Hepatocyte (in vitro differentiated cells): ENCODE measurements around the gene P2RY14. TPM values are rescaled to one million over a fixed set of nuclear protein-coding genes. Genes with fewer than 3 reads are reported as not detected.

Experiments used
- DNase-seq: peaks from one replicate; pipeline ENCODE4 v3.0.0-alpha.2; 2016; ENCODE audit warnings: low spot score
- H2AFZ ChIP-seq: fragments of 200-600 bp; sonication (generic); 2 replicates; pipeline ENCODE4 v1.6.0; 2016; ENCODE audit warnings: antibody characterized with exemption, mild to moderate bottlenecking
- H3K27ac ChIP-seq: fragments of 200-600 bp; sonication (generic); 2 replicates; pipeline ENCODE4 v1.5.1; 2016; ENCODE audit warnings: mild to moderate bottlenecking
- H3K27me3 ChIP-seq: fragments of 200-600 bp; sonication (generic); 2 replicates; pipeline ENCODE4 v1.6.1; 2016
- H3K36me3 ChIP-seq: fragments of 200-600 bp; sonication (generic); replicated peaks from 2 replicates; pipeline ENCODE4 v1.5.1; 2016; ENCODE audit warnings: low read depth; ENCODE audit not compliant: insufficient read depth
- H3K4me1 ChIP-seq: fragments of 200-600 bp; sonication (generic); 2 replicates; pipeline ENCODE4 v1.5.1; 2016; ENCODE audit warnings: mild to moderate bottlenecking, moderate library complexity; ENCODE audit not compliant: insufficient read depth
- H3K4me2 ChIP-seq: fragments of 200-600 bp; sonication (generic); 2 replicates; pipeline ENCODE4 v1.6.0; 2016
- H3K4me3 ChIP-seq: fragments of 200-600 bp; sonication (generic); 2 replicates; pipeline ENCODE4 v1.5.1; 2016; ENCODE audit warnings: mild to moderate bottlenecking
- H3K79me2 ChIP-seq: fragments of 200-600 bp; sonication (generic); 2 replicates; pipeline ENCODE4 v1.6.0; 2017; ENCODE audit warnings: mild to moderate bottlenecking
- H3K9me2 ChIP-seq: fragments of 200-600 bp; sonication (generic); replicated peaks from 2 replicates; pipeline ENCODE4 v1.6.0; 2017; ENCODE audit warnings: mild to moderate bottlenecking; ENCODE audit not compliant: insufficient read depth
- H3K9me3 ChIP-seq: fragments of 200-600 bp; sonication (generic); 2 replicates; pipeline ENCODE4 v1.5.1; 2016; ENCODE audit warnings: low read depth, mild to moderate bottlenecking
- H4K20me1 ChIP-seq: fragments of 200-600 bp; sonication (generic); 2 replicates; pipeline ENCODE4 v1.6.0; 2016; ENCODE audit warnings: mild to moderate bottlenecking; ENCODE audit not compliant: insufficient read depth, poor library complexity, severe bottlenecking
- CTCF ChIP-seq: fragments of 200-600 bp; sonication (generic); IDR thresholded peaks from 2 replicates; pipeline ENCODE4 v1.5.1; 2016; ENCODE audit warnings: antibody characterized with exemption, mild to moderate bottlenecking; ENCODE audit not compliant: poor library complexity
- EZH2 ChIP-seq: fragments of 200-600 bp; sonication (generic); IDR thresholded peaks from 2 replicates; pipeline ENCODE4 v1.6.1; 2016; ENCODE audit warnings: antibody characterized with exemption, mild to moderate bottlenecking, borderline replicate concordance
- EZH2phosphoT487 ChIP-seq: fragments of 200-600 bp; sonication (generic); IDR thresholded peaks from one replicate; pipeline ENCODE4 v1.6.1; 2018; ENCODE audit warnings: antibody characterized with exemption, mild to moderate bottlenecking, low read depth, moderate library complexity; ENCODE audit not compliant: unreplicated experiment, severe bottlenecking
- WGBS: methylation state at CpG from one replicate; pipeline ENCODE4 v1.1.6; 2016; ENCODE audit warnings: low lambda C conversion rate; ENCODE audit errors: missing lambda C conversion rate; 5-methylcytosine and 5-hydroxymethylcytosine counted together
- polyA plus RNA-seq: library from polyadenylated mRNA; unstranded; fragments of >200 nt; fragmentation: Nextera tagmentation; extraction: Ambion mirVana; gene quantifications from 2 replicates; pipeline ENCODE4 v1.2.1, GENCODE V29; 2016
- total RNA-seq: library from RNA; depleted of rRNA; stranded (reverse); fragments of >200 nt; gene quantifications from 2 replicates; pipeline ENCODE4 v1.2.3, GENCODE V29; 2014

The P2RY14 gene
- total and polyA plus RNA-seq, 2 experiments from 2014 or later: 0.11 TPM; not detected in 1

- Histone ChIP-seq H3K4me1 (peaks cover 17% of the 10 kb centered on the region), H4K20me1 (no peaks in the 10 kb centered on the region), H3K4me2 (no peak overlapping the region), H3K36me3 (no peaks in the 10 kb centered on the region), H3K79me2 (no peaks in the 10 kb centered on the region), H3K4me3 (no peak overlapping the region), H2AFZ (no peak overlapping the region), H3K9me2 (no peaks in the 10 kb centered on the region), H3K9me3 (no peaks in the 10 kb centered on the region), H3K27me3 (no peaks in the 10 kb centered on the region), H3K27ac (peak overlapping the region; percentile 49)
- no peak for DNase-seq
- no peak for TF ChIP-seq EZH2
- no peak for TF ChIP-seq CTCF
- TF ChIP-seq EZH2phosphoT487: no peak
Measured at GRCh38 chr3:151196434-151196833, 81.9 kb downstream of the P2RY14 start.

- Histone ChIP-seq H3K4me3 (no peak overlapping the region), H4K20me1 (no peaks in the 10 kb centered on the region), H3K27me3 (no peaks in the 10 kb centered on the region), H3K36me3 (no peaks in the 10 kb centered on the region), H2AFZ (no peak overlapping the region), H3K4me1 (peaks cover 17% of the 10 kb centered on the region), H3K9me3 (no peaks in the 10 kb centered on the region), H3K4me2 (no peak overlapping the region), H3K79me2 (no peaks in the 10 kb centered on the region), H3K9me2 (no peaks in the 10 kb centered on the region), H3K27ac (peak overlapping the region; percentile 49)
- DNase-seq: no peak
- WGBS: 53% methylated on average over 1 of the region's 1 CpG
- TF ChIP-seq CTCF (no peak), EZH2phosphoT487 (no peak), EZH2 (no peak)
Measured at GRCh38 chr3:151195826-151196225, 82.5 kb downstream of the P2RY14 start.

- TF ChIP-seq CTCF (no peak), EZH2phosphoT487 (no peak), EZH2 (no peak)
- no peak overlapping the region for H3K27ac ChIP-seq
- no peaks in the 10 kb centered on the region for H3K9me2 ChIP-seq
- H3K79me2 ChIP-seq: no peaks in the 10 kb centered on the region
- peaks cover 16% of the 10 kb centered on the region for H3K4me1 ChIP-seq
- no peaks in the 10 kb centered on the region for H3K9me3 ChIP-seq
- H3K27me3 ChIP-seq: no peaks in the 10 kb centered on the region
- WGBS: 96% methylated on average over 6 of the region's 6 CpGs
- H2AFZ ChIP-seq: no peak overlapping the region
- H3K4me2 ChIP-seq: no peak overlapping the region
- H3K36me3 ChIP-seq: no peaks in the 10 kb centered on the region
- no peak overlapping the region for H3K4me3 ChIP-seq
- DNase-seq: no peak
- no peaks in the 10 kb centered on the region for H4K20me1 ChIP-seq
Measured at GRCh38 chr3:151192545-151192944, 85.8 kb downstream of the P2RY14 start.

- H3K27ac ChIP-seq: no peak overlapping the region
- no peak for TF ChIP-seq EZH2phosphoT487
- no peak for TF ChIP-seq EZH2
- no peak for TF ChIP-seq CTCF
- H3K4me2 ChIP-seq: no peak overlapping the region
- H4K20me1 ChIP-seq: no peaks in the 10 kb centered on the region
- no peak for DNase-seq
- H3K4me1 ChIP-seq: peaks cover 1% of the 10 kb centered on the region
- H3K36me3 ChIP-seq: no peaks in the 10 kb centered on the region
- H3K4me3 ChIP-seq: no peak overlapping the region
- 97% methylated on average over 1 of the region's 1 CpG for WGBS
- H3K79me2 ChIP-seq: no peaks in the 10 kb centered on the region
- H3K9me2 ChIP-seq: no peaks in the 10 kb centered on the region
- no peaks in the 10 kb centered on the region for H3K27me3 ChIP-seq
- H2AFZ ChIP-seq: no peak overlapping the region
- no peaks in the 10 kb centered on the region for H3K9me3 ChIP-seq
Measured at GRCh38 chr3:151191095-151191494, 87.2 kb downstream of the P2RY14 start.
